ENCODE data around the gene KRTAP1-1. TPM values are rescaled to one million over a fixed set of nuclear protein-coding genes. Genes with fewer than 3 reads are reported as not detected.

Gene KRTAP1-1
- total RNA-seq, 1 experiment from 2014 or later = not detected

DNA sequence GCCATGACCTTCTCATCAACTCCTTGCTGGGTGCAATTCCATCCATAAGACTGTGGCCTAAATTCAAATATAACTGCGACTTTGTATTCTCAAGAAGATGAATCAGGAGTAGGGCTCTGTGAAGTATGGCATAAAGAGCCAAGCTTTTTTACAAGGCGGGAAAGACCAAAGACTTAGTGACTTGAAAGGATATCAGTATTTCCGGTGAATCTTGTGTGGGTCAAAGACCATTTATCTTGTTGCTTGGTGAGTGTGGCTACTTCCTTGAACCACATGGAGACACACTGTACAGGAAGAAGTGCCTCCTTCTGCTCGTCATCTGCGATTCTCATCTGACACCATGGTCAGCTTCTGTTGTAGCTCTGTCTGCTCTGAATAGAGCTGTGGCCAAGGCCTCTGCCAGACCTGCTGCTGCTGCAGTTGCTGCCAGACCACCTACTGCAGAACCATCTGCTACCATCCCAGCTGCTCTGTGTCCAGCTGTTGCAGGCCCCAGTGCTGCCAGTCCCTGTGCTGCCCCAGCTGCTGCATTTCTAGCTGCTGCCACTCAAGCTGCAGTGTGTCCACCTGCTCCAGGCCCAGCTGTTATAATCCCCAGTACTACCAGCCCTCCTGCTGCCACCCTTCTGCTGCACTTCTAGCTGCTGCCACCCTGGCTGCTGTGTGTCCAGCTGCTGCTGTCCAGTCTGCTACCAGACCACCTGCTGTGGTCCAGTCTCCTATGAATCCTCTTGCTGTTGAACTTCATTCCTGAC, 30.5 kb upstream of the KRTAP1-1 start:
- Mint-ChIP-seq H3K9me3 (ENCODE audit: unreplicated experiment) (peaks cover 13% of the 10 kb centered on the region), H3K27me3 (ENCODE audit: insufficient read depth, unreplicated experiment) (no peaks in the 10 kb centered on the region), H3K27ac (ENCODE audit: unreplicated experiment) (no peak overlapping the region), H3K4me3 (ENCODE audit: unreplicated experiment) (no peak overlapping the region), H3K4me1 (ENCODE audit: low read depth, unreplicated experiment) (no peaks in the 10 kb centered on the region), H3K36me3 (ENCODE audit: insufficient read depth, unreplicated experiment) (peaks cover 4% of the 10 kb centered on the region)
- BruUV-seq (replicated peaks) = no TSS peak
- Histone ChIP-seq H3K27me3 (replicated peaks; ENCODE audit: control insufficient read depth, insufficient read depth, low read length) (no peaks in the 10 kb centered on the region), H3K9me3 (no peaks in the 10 kb centered on the region; the same call in 1 of the 2 replicates), H3K4me3 (ENCODE audit: low read depth, low read length) (no peak overlapping the region), H3K4me1 (no peaks in the 10 kb centered on the region), H3K36me3 (ENCODE audit: control insufficient read depth, insufficient read depth, low read length) (no peaks in the 10 kb centered on the region)
- DNase-seq = no peak
- ChIA-PET CTCF (no interaction called here), POLR2A (no interaction called here)
- intact Hi-C loops (cut with micrococcal nuclease; ENCODE audit: unreplicated experiment) = no loop called here
- no peak for TF ChIP-seq CTCF (IDR thresholded peaks at IDR 0.05; ENCODE audit: insufficient read depth in 1 of 2, low read depth in 1 of 2, low read length in 1 of 2, severe bottlenecking in 1 of 2, unreplicated experiment in 1 of 2)

DNA sequence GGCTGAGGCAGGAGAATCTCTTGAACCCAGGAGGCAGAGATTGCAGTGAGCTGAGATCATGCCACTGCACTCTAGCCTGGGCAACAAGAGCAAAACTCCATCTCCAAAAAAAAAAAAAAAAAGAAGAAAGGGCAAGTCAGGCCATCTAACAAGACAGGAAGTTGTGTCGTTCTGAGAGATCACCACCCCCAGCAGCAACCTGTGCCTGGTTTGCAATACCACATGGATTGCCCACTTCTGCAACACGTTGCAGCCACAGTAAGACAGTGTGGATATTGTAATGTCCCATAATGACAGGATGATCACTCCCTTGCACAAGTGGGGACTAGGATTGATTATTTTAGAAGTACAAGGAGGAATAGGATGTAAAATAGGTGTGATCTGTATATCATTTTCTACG, 27.8 kb upstream of the KRTAP1-1 start:
- Mint-ChIP-seq H3K9me3 (ENCODE audit: unreplicated experiment) (peaks cover 14% of the 10 kb centered on the region), H3K27ac (ENCODE audit: unreplicated experiment) (no peak overlapping the region), H3K36me3 (ENCODE audit: insufficient read depth, unreplicated experiment) (peaks cover 4% of the 10 kb centered on the region), H3K4me1 (ENCODE audit: low read depth, unreplicated experiment) (peaks cover 4% of the 10 kb centered on the region), H3K27me3 (ENCODE audit: insufficient read depth, unreplicated experiment) (no peaks in the 10 kb centered on the region), H3K4me3 (ENCODE audit: unreplicated experiment) (no peak overlapping the region)
- no TSS peak for BruUV-seq (replicated peaks)
- POLR2A ChIA-PET = no interaction called here
- no peak for DNase-seq
- H3K4me3 ChIP-seq (ENCODE audit: low read depth, low read length) = no peak overlapping the region
- H3K36me3 ChIP-seq (ENCODE audit: control insufficient read depth, insufficient read depth, low read length) = no peaks in the 10 kb centered on the region
- no peaks in the 10 kb centered on the region for H3K4me1 ChIP-seq
- H3K9me3 ChIP-seq = no peaks in the 10 kb centered on the region
- CTCF ChIA-PET = no interaction called here
- intact Hi-C loops (cut with micrococcal nuclease; ENCODE audit: unreplicated experiment) = loop anchor here (10.0 kb wide), 2 partner anchors 216 to 256 kb away; no protein-coding TSS in a partner anchor
- H3K27me3 ChIP-seq (replicated peaks; ENCODE audit: control insufficient read depth, insufficient read depth, low read length) = no peaks in the 10 kb centered on the region
- no peak for TF ChIP-seq CTCF (IDR thresholded peaks at IDR 0.05; ENCODE audit: insufficient read depth in 1 of 2, low read depth in 1 of 2, low read length in 1 of 2, severe bottlenecking in 1 of 2, unreplicated experiment in 1 of 2)

- ChIA-PET POLR2A (no interaction called here), CTCF (no interaction called here)
- peaks cover 3% of the 10 kb centered on the region for H3K36me3 Mint-ChIP-seq (ENCODE audit: insufficient read depth, unreplicated experiment)
- no peak overlapping the region for H3K27ac Mint-ChIP-seq (ENCODE audit: unreplicated experiment)
- H3K36me3 ChIP-seq (ENCODE audit: control insufficient read depth, insufficient read depth, low read length) = no peaks in the 10 kb centered on the region
- H3K9me3 Mint-ChIP-seq (ENCODE audit: unreplicated experiment) = peaks cover 23% of the 10 kb centered on the region
- TF ChIP-seq CTCF (IDR thresholded peaks at IDR 0.05; ENCODE audit: insufficient read depth in 1 of 2, low read depth in 1 of 2, low read length in 1 of 2, severe bottlenecking in 1 of 2, unreplicated experiment in 1 of 2) = no peak
- no peaks in the 10 kb centered on the region for H3K9me3 ChIP-seq
- H3K4me1 Mint-ChIP-seq (ENCODE audit: low read depth, unreplicated experiment) = peaks cover 11% of the 10 kb centered on the region
- no peak overlapping the region for H3K4me3 Mint-ChIP-seq (ENCODE audit: unreplicated experiment)
- H3K4me1 ChIP-seq = peaks cover 4% of the 10 kb centered on the region
- intact Hi-C loops (cut with micrococcal nuclease; ENCODE audit: unreplicated experiment) = loop anchor here (10.0 kb wide), 2 partner anchors 218 to 258 kb away; no protein-coding TSS in a partner anchor
- no peaks in the 10 kb centered on the region for H3K27me3 Mint-ChIP-seq (ENCODE audit: insufficient read depth, unreplicated experiment)
- no peak overlapping the region for H3K4me3 ChIP-seq (ENCODE audit: low read depth, low read length)
- DNase-seq = no peak
- no TSS peak for BruUV-seq (replicated peaks)
- H3K27me3 ChIP-seq (replicated peaks; ENCODE audit: control insufficient read depth, insufficient read depth, low read length) = no peaks in the 10 kb centered on the region
These were observed 26.0 kb upstream of the KRTAP1-1 start for GRCh38 chr17:41067281-41067680.

All from Caco-2 (cell line).